ENCODE data around the gene DNAH9. TPM values are rescaled to one million over a fixed set of nuclear protein-coding genes. Genes with fewer than 3 reads are reported as not detected.

The DNAH9 gene
- total and polyA plus RNA-seq, 2 donors (not counting 1 experiment from before 2014, with no cell fraction given): not detected

GRCh38 chr17:11744696-11745095, 146.4 kb downstream of the DNAH9 start:
- no peak overlapping the region for H3K4me3 ChIP-seq (ENCODE audit: control extremely low read depth in 1 of 5, extremely low read depth in 1 of 5, insufficient read depth in 1 of 5, low read depth in 2 of 5, low read length in 4 of 5)
- no peak for DNase-seq
- no peaks in the 10 kb centered on the region for H3K4me1 Mint-ChIP-seq
- H2AFZ ChIP-seq (ENCODE audit: insufficient read depth, low read depth, low read length, poor library complexity, severe bottlenecking): no peak overlapping the region
- no peaks in the 10 kb centered on the region for H3K27me3 Mint-ChIP-seq
- no peaks in the 10 kb centered on the region for H3K36me3 ChIP-seq (replicated peaks in 1 of 2; ENCODE audit: control extremely low read depth in 1 of 2, control insufficient read depth in 1 of 2, extremely low read depth in 1 of 2, insufficient read depth in 2 of 2, low read length in 1 of 2)
- no peak overlapping the region for H3K27ac Mint-ChIP-seq
- no peak overlapping the region for H3K4me3 Mint-ChIP-seq
- H3K4me1 ChIP-seq (ENCODE audit: control insufficient read depth in 2 of 2, insufficient read depth in 2 of 2, low read length in 2 of 2): no peaks in the 10 kb centered on the region
- ChIA-PET CTCF (no interaction called here), POLR2A (no interaction called here)
- H3K27me3 ChIP-seq (replicated peaks in 1 of 4; ENCODE audit: control extremely low read depth in 1 of 4, control insufficient read depth in 3 of 4, insufficient read depth in 4 of 4, low read length in 3 of 4): no peaks in the 10 kb centered on the region
- peaks cover 0 to 9% (median 2%) of the 10 kb centered on the region in 3 donors for H3K9me3 ChIP-seq (ENCODE audit: control extremely low read depth in 1 of 3, control insufficient read depth in 2 of 3, insufficient read depth in 1 of 3, low read length in 2 of 3)
- no peaks in the 10 kb centered on the region for H4K20me1 ChIP-seq (ENCODE audit: control insufficient read depth, insufficient read depth, low read length, poor library complexity, severe bottlenecking)
- 97% methylated on average over 11 of the region's 11 CpGs for WGBS (ENCODE audit: insufficient coverage)
- no peak overlapping the region for H3K27ac ChIP-seq (ENCODE audit: low read length in 2 of 2)
- H3K9ac ChIP-seq (ENCODE audit: low read length): no peak overlapping the region
- no peak overlapping the region for H3K4me2 ChIP-seq (replicated peaks; ENCODE audit: low read depth, low read length, poor library complexity, severe bottlenecking)
- ATAC-seq (ENCODE audit: low read depth): no peak
- H3K79me2 ChIP-seq (ENCODE audit: control insufficient read depth, insufficient read depth, low read length): no peaks in the 10 kb centered on the region
- peaks cover 9% of the 10 kb centered on the region for H3K9me3 Mint-ChIP-seq (ENCODE audit: insufficient read depth)
- no peak for TF ChIP-seq CTCF (IDR thresholded peaks at IDR 0.05)
- no peak for TF ChIP-seq EZH2 (IDR thresholded peaks at IDR 0.05; ENCODE audit: borderline replicate concordance, insufficient read depth, low read depth, low read length, poor library complexity, severe bottlenecking)
- intact Hi-C loops (cut with micrococcal nuclease): no loop called here

GRCh38 chr17:11747441-11747840, 149.2 kb downstream of the DNAH9 start:
- H3K4me1 ChIP-seq (ENCODE audit: control insufficient read depth in 2 of 2, insufficient read depth in 2 of 2, low read length in 2 of 2): no peaks in the 10 kb centered on the region
- POLR2A ChIA-PET: no interaction called here
- no peak overlapping the region for H3K4me3 ChIP-seq (ENCODE audit: control extremely low read depth in 1 of 5, extremely low read depth in 1 of 5, insufficient read depth in 1 of 5, low read depth in 2 of 5, low read length in 4 of 5)
- no peaks in the 10 kb centered on the region for H3K27me3 Mint-ChIP-seq
- H3K36me3 ChIP-seq (replicated peaks in 1 of 2; ENCODE audit: control extremely low read depth in 1 of 2, control insufficient read depth in 1 of 2, extremely low read depth in 1 of 2, insufficient read depth in 2 of 2, low read length in 1 of 2): no peaks in the 10 kb centered on the region
- H3K27me3 ChIP-seq (replicated peaks in 1 of 4; ENCODE audit: control extremely low read depth in 1 of 4, control insufficient read depth in 3 of 4, insufficient read depth in 4 of 4, low read length in 3 of 4): no peaks in the 10 kb centered on the region
- peaks cover 9% of the 10 kb centered on the region for H3K9me3 Mint-ChIP-seq (ENCODE audit: insufficient read depth)
- no peak overlapping the region for H3K4me2 ChIP-seq (replicated peaks; ENCODE audit: low read depth, low read length, poor library complexity, severe bottlenecking)
- no peak overlapping the region for H3K27ac ChIP-seq (ENCODE audit: low read length in 2 of 2)
- H3K9me3 ChIP-seq (ENCODE audit: control extremely low read depth in 1 of 3, control insufficient read depth in 2 of 3, insufficient read depth in 1 of 3, low read length in 2 of 3): peaks cover 0 to 9% (median 2%) of the 10 kb centered on the region in 3 donors
- intact Hi-C loops (cut with micrococcal nuclease): no loop called here
- no peaks in the 10 kb centered on the region for H4K20me1 ChIP-seq (ENCODE audit: control insufficient read depth, insufficient read depth, low read length, poor library complexity, severe bottlenecking)
- no peak overlapping the region for H2AFZ ChIP-seq (ENCODE audit: insufficient read depth, low read depth, low read length, poor library complexity, severe bottlenecking)
- CTCF ChIA-PET: no interaction called here
- no peak overlapping the region for H3K27ac Mint-ChIP-seq
- H3K4me1 Mint-ChIP-seq: no peaks in the 10 kb centered on the region
- no peak for ATAC-seq (ENCODE audit: low read depth)
- TF ChIP-seq EZH2 (IDR thresholded peaks at IDR 0.05; ENCODE audit: borderline replicate concordance, insufficient read depth, low read depth, low read length, poor library complexity, severe bottlenecking): no peak
- TF ChIP-seq CTCF (IDR thresholded peaks at IDR 0.05): no peak
- no peak overlapping the region for H3K9ac ChIP-seq (ENCODE audit: low read length)
- no peaks in the 10 kb centered on the region for H3K79me2 ChIP-seq (ENCODE audit: control insufficient read depth, insufficient read depth, low read length)
- no CpG with 5 or more reads among the region's 7 CpGs for WGBS (ENCODE audit: insufficient coverage)
- DNase-seq: no peak
- no peak overlapping the region for H3K4me3 Mint-ChIP-seq
